Measurements from ENCODE around the gene SPATA32.

Gene SPATA32

GRCh38 chr17:45229681-45230409, 32.0 kb downstream of the SPATA32 start:
- DNase-seq (ENCODE audit: low read depth, low spot score), result no peak

- no peak for DNase-seq (ENCODE audit: low read depth, low spot score)
These were observed 32.9 kb downstream of the SPATA32 start for GRCh38 chr17:45228763-45229539.

GRCh38 chr17:45227926-45228762, 33.8 kb downstream of the SPATA32 start:
- DNase-seq (ENCODE audit: low read depth, low spot score), result no peak

- DNase-seq (ENCODE audit: low read depth, low spot score), result no peak
These were observed 34.6 kb downstream of the SPATA32 start for GRCh38 chr17:45227101-45227925.

- no peak for DNase-seq (ENCODE audit: low read depth, low spot score)
These were observed 35.3 kb downstream of the SPATA32 start for GRCh38 chr17:45226576-45226975.

- no peak for DNase-seq (ENCODE audit: low read depth, low spot score)
These were observed 35.8 kb downstream of the SPATA32 start for GRCh38 chr17:45225964-45226530.

GRCh38 chr17:45225051-45225700, 36.7 kb downstream of the SPATA32 start:
- DNase-seq (ENCODE audit: low read depth, low spot score), result no peak

GRCh38 chr17:45224671-45225050, 37.2 kb downstream of the SPATA32 start:
- no peak for DNase-seq (ENCODE audit: low read depth, low spot score)

GRCh38 chr17:45223539-45224528, 38.1 kb downstream of the SPATA32 start:
- DNase-seq (ENCODE audit: low read depth, low spot score), result no peak

- DNase-seq (ENCODE audit: low read depth, low spot score), result no peak
These were observed 38.8 kb downstream of the SPATA32 start for GRCh38 chr17:45222996-45223538.

GRCh38 chr17:45222289-45222995, 39.5 kb downstream of the SPATA32 start:
- DNase-seq (ENCODE audit: low read depth, low spot score), result no peak

GRCh38 chr17:45222014-45222288, 39.9 kb downstream of the SPATA32 start:
- DNase-seq (ENCODE audit: low read depth, low spot score), result no peak

- DNase-seq (ENCODE audit: low read depth, low spot score), result no peak
These were observed 40.5 kb downstream of the SPATA32 start, which contains the start of gene FMNL1 for GRCh38 chr17:45221081-45222013. Gene FMNL1, plus strand, starts transcription at chr17:45221885. Its CDS starts 240 bp downstream, at chr17:45222125.

- DNase-seq (ENCODE audit: low read depth, low spot score), result no peak
These were observed 41.8 kb downstream of the SPATA32 start for GRCh38 chr17:45220079-45220478.

GRCh38 chr17:45218895-45219661, 42.8 kb downstream of the SPATA32 start:
- DNase-seq (ENCODE audit: low read depth, low spot score), result no peak
